Endothelial cell of umbilical vein (primary cell): ENCODE measurements around the gene PNKP. TPM values are rescaled to one million over a fixed set of nuclear protein-coding genes. Genes with fewer than 3 reads are reported as not detected.

ENCODE experiments used
- BruUV-seq: library from RNA; stranded (reverse); fragments of 400-500 nt; replicated peaks from 2 replicates; lab custom pipeline; 2021; lab: Mats Ljungman, UMichigan
- CTCF ChIA-PET: fragments of 300-600, 350-600 bp; sonication (Branson Sonifier 250); formaldehyde crosslinking; loops from one replicate; lab custom pipeline; 2021; ENCODE audit warnings: antibody characterized with exemption, inconsistent platforms; lab: Charles Lee
- POLR2A ChIA-PET: fragments of 300-600, 350-600 bp; sonication (Branson Sonifier 250); formaldehyde crosslinking; loops from one replicate; lab custom pipeline; 2021; ENCODE audit warnings: antibody characterized with exemption, inconsistent platforms; lab: Charles Lee
- DNase-seq: peaks from one replicate; pipeline ENCODE4 v3.0.0-alpha.2; 2011; ENCODE audit warnings: low read depth, low spot score
- FAIRE-seq: peaks from 2 replicates; lab custom pipeline; 2011; peaks lifted over from hg19 to GRCh38; lab: Jason Lieb, UNC
- H2AFZ ChIP-seq: 2 replicates; pipeline ENCODE4 v1.6.0; 2012; ENCODE audit warnings: low read depth, low read length, control low read depth, inconsistent platforms
- H3K27ac ChIP-seq: 2 replicates; pipeline ENCODE4 v1.5.1; 2011; ENCODE audit warnings: low read depth, mild to moderate bottlenecking, control low read depth, low read length, moderate library complexity; ENCODE audit not compliant: insufficient read depth
- H3K27me3 ChIP-seq, 2 experiments: 2 replicates each; pipeline versions ENCODE4 v1.6.0 to v1.6.1; 2011; ENCODE audit warnings: low read length in 2 of 2, mixed read lengths in 1 of 2; ENCODE audit not compliant: control insufficient read depth in 2 of 2, insufficient read depth in 2 of 2
- H3K36me3 ChIP-seq, 2 experiments: 2 replicates in 1 of 2; 3 replicates in 1 of 2; pipeline ENCODE4 v1.5.1; 2011; ENCODE audit warnings: low read length in 2 of 2, mild to moderate bottlenecking in 1 of 2, moderate library complexity in 1 of 2; ENCODE audit not compliant: control insufficient read depth in 2 of 2, insufficient read depth in 2 of 2; ENCODE audit errors: extremely low read depth in 1 of 2
- H3K4me1 ChIP-seq: 3 replicates; pipeline ENCODE4 v1.5.1; 2011; ENCODE audit warnings: mild to moderate bottlenecking, low read length; ENCODE audit not compliant: control insufficient read depth, insufficient read depth; ENCODE audit errors: extremely low read depth
- H3K4me2 ChIP-seq: 2 replicates; pipeline ENCODE4 v1.6.1; 2011; ENCODE audit warnings: low read length, control low read depth, mixed read lengths; ENCODE audit not compliant: insufficient read depth
- H3K4me3 ChIP-seq, 3 experiments: fragments of 200-600 bp in 1 of 3; sonication (generic), shearing (Covaris generic) in 1 of 3; replicated peaks in 1 of 3; 2 replicates each; pipeline ENCODE4 v1.5.1; 2011 to 2016; ENCODE audit warnings: control low read depth in 3 of 3, low read length in 3 of 3, mild to moderate bottlenecking in 2 of 3, inconsistent platforms in 1 of 3, low read depth in 1 of 3, moderate library complexity in 1 of 3; ENCODE audit not compliant: insufficient read depth in 1 of 3
- H3K79me2 ChIP-seq: 2 replicates; pipeline ENCODE4 v1.6.0; 2012; ENCODE audit warnings: low read length, inconsistent platforms; ENCODE audit not compliant: control insufficient read depth, insufficient read depth
- H3K9ac ChIP-seq: replicated peaks from 2 replicates; pipeline ENCODE3; 2011; ENCODE audit warnings: low read length, control low read depth; ENCODE audit not compliant: insufficient read depth; ENCODE audit errors: extremely low read depth
- H3K9me1 ChIP-seq: replicated peaks from 3 replicates; pipeline ENCODE4 v1.6.0; 2011; ENCODE audit warnings: mild to moderate bottlenecking, low read length; ENCODE audit not compliant: control insufficient read depth, insufficient read depth; ENCODE audit errors: extremely low read depth
- H3K9me3 ChIP-seq: replicated peaks from 2 replicates; pipeline ENCODE4 v1.5.1; 2012; ENCODE audit warnings: low read length, inconsistent platforms; ENCODE audit not compliant: control insufficient read depth, insufficient read depth
- H4K20me1 ChIP-seq: replicated peaks from 2 replicates; pipeline ENCODE3; 2011; ENCODE audit warnings: mild to moderate bottlenecking, low read length; ENCODE audit not compliant: control insufficient read depth, insufficient read depth; ENCODE audit errors: extremely low read depth
- CTCF ChIP-seq, 2 donors: IDR thresholded peaks; 1 replicate in 1 of 2; 2 replicates in 1 of 2; pipeline ENCODE4 v1.5.1; 2011; ENCODE audit warnings: low read length in 2 of 2, mild to moderate bottlenecking in 2 of 2, moderate library complexity in 2 of 2, control low read depth in 1 of 2, inconsistent platforms in 1 of 2, low read depth in 1 of 2; ENCODE audit not compliant: insufficient read depth in 1 of 2; ENCODE audit errors: extremely low read depth in 1 of 2
- EZH2 ChIP-seq: IDR thresholded peaks from 2 replicates; pipeline ENCODE4 v1.6.1; 2012; ENCODE audit warnings: borderline replicate concordance, low read depth, mild to moderate bottlenecking, moderate library complexity, low read length, inconsistent platforms; ENCODE audit not compliant: severe bottlenecking
- FOS ChIP-seq: IDR thresholded peaks from 2 replicates; pipeline ENCODE4 v1.6.1; 2011; ENCODE audit warnings: mild to moderate bottlenecking, low read length, moderate library complexity, borderline replicate concordance; ENCODE audit not compliant: insufficient read depth
- GATA2 ChIP-seq: IDR thresholded peaks from 2 replicates; pipeline ENCODE4 v1.7.0; 2011; ENCODE audit warnings: low read depth, mild to moderate bottlenecking, moderate library complexity, mixed read lengths, low read length; ENCODE audit not compliant: insufficient read length, insufficient read depth
- JUN ChIP-seq: IDR thresholded peaks from 2 replicates; pipeline ENCODE4 v1.6.1; 2011; ENCODE audit warnings: borderline replicate concordance, low read depth; ENCODE audit not compliant: insufficient read length, insufficient read depth
- MAX ChIP-seq: IDR thresholded peaks from 2 replicates; pipeline ENCODE4 v1.6.1; 2011; ENCODE audit not compliant: insufficient read depth, insufficient read length
- MYC ChIP-seq: IDR thresholded peaks from one replicate; pipeline ENCODE4 v1.6.1; 2011; ENCODE audit warnings: mild to moderate bottlenecking, low read depth, low read length
- POLR2A ChIP-seq: IDR thresholded peaks from 2 replicates; pipeline ENCODE4 v1.6.1; 2012; ENCODE audit warnings: low read depth, mild to moderate bottlenecking, control low read depth, low read length
- POLR2AphosphoS5 ChIP-seq: IDR thresholded peaks from 2 replicates; pipeline ENCODE4 v1.6.1; 2012; ENCODE audit warnings: low read depth, mild to moderate bottlenecking, control low read depth, low read length, moderate library complexity; ENCODE audit not compliant: insufficient read depth
- dilution Hi-C: fragments of 300-500 bp; cut with MboI; formaldehyde crosslinking; loops from one replicate; pipeline ENCODE4 v1.15.0; 2019; ENCODE audit warnings: low sequenced_read_pairs; ENCODE audit not compliant: extremely low pct_ligation_motif_present
- intact Hi-C: fragments of 100-400 bp; cut with micrococcal nuclease; formaldehyde crosslinking; loops from one replicate; pipeline ENCODE4 v1.10.0; 2022
- polyA plus RNA-seq, 4 experiments: library from polyadenylated mRNA; depleted of rRNA in 3 of 4; stranded (reverse) in 3 of 4; unstranded in 1 of 4; fragments of >200 nt; gene quantifications; 2 replicates each; pipeline versions ENCODE4 v1.2.1 to v1.2.3, GENCODE V29; 2011 to 2012; ENCODE audit warnings: missing spikeins in 1 of 4
- total RNA-seq: library from RNA; stranded (reverse); gene quantifications from 2 replicates; pipeline ENCODE4 v1.2.3, GENCODE V29; 2021

PNKP gene
- total and polyA plus RNA-seq, 2 donors (not counting 3 experiments of a cell fraction or from before 2014, with no cell fraction given) = 39.4 to 112 TPM

GRCh38 chr19:49861107-49861506 lies 6.3 kb downstream of the PNKP start:
- peaks cover 19% of the 10 kb centered on the region for H3K79me2 ChIP-seq
- no peak overlapping the region for H3K27ac ChIP-seq
- no peaks in the 10 kb centered on the region for H3K9me1 ChIP-seq
- H2AFZ ChIP-seq = no peak overlapping the region
- H3K4me2 ChIP-seq = no peak overlapping the region
- H3K36me3 ChIP-seq = peaks cover 15 to 56% of the 10 kb centered on the region in 2 experiments
- H3K9ac ChIP-seq = no peak overlapping the region
- no TSS peak for BruUV-seq
- POLR2A ChIA-PET = no interaction called here
- CTCF ChIA-PET = no interaction called here
- H3K4me3 ChIP-seq = no peak overlapping the region
- no peak for DNase-seq
- H3K9me3 ChIP-seq = no peaks in the 10 kb centered on the region
- dilution Hi-C loops = no loop called here
- no peaks in the 10 kb centered on the region for H3K27me3 ChIP-seq
- no peak for TF ChIP-seq POLR2A
- TF ChIP-seq FOS = no peak
- TF ChIP-seq MYC = no peak
- TF ChIP-seq GATA2 = no peak
- no peak for TF ChIP-seq MAX
- no peak for TF ChIP-seq EZH2
- no peak for TF ChIP-seq CTCF (IDR thresholded peaks at IDR 0.05; ENCODE audit: extremely low read depth in 1 of 2, insufficient read depth in 1 of 2, low read depth in 1 of 2, low read length in 2 of 2)
- no peak for TF ChIP-seq JUN
- TF ChIP-seq POLR2AphosphoS5 = no peak
- FAIRE-seq = no peak
- intact Hi-C loops = no loop called here
- H3K4me1 ChIP-seq = peaks cover 13% of the 10 kb centered on the region
- no peaks in the 10 kb centered on the region for H4K20me1 ChIP-seq
